TTC549 (cell line): ENCODE results near the gene HES3.

Experiments
- FAIRE-seq: peaks from 2 replicates; lab custom pipeline; 2012; peaks lifted over from hg19 to GRCh38; lab: Jason Lieb, UNC

HES3 gene, protein sequence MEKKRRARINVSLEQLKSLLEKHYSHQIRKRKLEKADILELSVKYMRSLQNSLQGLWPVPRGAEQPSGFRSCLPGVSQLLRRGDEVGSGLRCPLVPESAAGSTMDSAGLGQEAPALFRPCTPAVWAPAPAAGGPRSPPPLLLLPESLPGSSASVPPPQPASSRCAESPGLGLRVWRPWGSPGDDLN

DNA sequence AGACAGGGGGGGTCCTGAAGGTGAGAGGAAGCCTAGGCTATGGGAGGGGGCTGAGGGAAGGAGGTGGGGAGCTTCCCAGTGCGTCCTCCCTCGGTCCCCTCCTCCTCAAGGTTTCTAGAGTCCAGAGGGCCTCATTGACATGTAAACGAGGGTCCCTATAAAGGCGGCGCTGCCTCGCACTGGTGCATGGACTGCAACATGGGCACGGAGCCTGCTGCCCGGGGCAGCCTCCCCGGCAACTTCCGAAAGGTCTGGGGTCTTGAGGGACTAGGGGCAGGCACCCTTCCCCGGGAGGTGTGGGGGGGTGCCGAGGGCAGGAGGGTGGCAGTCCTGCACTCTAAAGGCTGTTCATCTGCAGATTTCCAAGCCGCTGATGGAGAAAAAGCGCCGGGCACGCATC lies at the start of gene HES3:
Gene HES3 (plus strand): TSS at position 187 of the 400 bp plus-strand sequence. CDS start 187 bp downstream, at position 374.
- no peak for FAIRE-seq

DNA sequence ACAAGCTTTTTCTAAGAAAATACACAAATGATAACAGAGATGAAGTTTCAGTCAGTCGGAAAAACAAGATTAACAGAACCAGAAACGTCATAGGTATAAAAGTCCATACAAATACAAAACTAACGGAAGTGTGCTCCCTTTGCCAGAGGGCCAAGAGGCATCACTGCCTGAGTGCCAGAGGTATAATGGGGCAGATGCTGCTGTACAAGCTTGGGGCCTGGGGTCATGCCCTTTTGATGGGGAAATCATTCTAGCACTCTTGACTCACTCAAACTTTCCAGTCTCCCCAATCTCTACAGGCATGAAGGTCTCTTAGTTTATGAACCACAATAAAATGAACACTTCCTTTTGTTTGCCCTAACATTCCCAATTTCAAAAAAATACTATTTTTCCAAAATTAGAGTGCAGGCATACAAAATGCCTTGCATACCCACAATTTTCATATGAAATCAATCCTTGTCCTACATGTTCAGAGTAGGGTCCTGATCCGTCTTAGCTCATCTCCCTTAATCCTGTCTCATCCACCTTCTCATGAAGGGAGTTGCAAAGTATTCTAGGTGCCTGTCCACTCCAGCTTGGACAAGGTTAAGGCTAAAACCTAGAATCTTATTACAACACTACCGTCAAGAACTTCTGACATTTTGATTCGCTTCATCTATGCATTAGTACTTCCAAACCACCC lies 46.1 kb upstream of the HES3 start:
- FAIRE-seq, result no peak

DNA sequence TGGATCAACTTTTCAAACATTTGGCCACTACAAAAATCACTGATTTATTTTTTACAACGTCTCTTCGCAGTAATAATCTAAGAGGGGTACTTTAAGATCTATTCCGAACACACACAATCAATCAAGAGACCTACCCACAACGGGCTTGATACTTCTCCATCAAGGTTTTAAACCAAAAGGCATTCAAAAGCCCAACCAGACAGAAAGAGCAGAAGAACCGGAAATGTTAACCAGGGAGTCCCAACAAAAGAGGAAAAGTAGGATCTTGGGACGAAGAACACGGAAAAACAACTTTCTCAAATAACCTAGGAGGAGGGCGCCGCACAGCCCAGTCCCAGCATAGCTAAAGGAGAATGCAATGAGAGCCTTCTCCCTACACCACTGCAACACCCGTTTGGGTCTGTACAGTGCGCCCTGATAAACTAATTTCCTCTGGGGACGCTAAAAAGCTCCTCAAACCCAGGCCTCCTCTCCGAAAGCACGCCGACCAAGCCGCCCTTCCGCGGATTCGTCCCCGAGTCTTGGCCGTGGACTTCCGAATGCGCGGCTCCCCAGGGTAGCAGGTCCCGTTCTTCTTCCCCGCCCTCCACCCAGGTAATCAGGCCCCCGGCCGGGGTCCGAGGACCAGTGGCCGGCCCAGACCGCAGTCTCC lies 45.2 kb upstream of the HES3 start:
- FAIRE-seq, result no peak

DNA sequence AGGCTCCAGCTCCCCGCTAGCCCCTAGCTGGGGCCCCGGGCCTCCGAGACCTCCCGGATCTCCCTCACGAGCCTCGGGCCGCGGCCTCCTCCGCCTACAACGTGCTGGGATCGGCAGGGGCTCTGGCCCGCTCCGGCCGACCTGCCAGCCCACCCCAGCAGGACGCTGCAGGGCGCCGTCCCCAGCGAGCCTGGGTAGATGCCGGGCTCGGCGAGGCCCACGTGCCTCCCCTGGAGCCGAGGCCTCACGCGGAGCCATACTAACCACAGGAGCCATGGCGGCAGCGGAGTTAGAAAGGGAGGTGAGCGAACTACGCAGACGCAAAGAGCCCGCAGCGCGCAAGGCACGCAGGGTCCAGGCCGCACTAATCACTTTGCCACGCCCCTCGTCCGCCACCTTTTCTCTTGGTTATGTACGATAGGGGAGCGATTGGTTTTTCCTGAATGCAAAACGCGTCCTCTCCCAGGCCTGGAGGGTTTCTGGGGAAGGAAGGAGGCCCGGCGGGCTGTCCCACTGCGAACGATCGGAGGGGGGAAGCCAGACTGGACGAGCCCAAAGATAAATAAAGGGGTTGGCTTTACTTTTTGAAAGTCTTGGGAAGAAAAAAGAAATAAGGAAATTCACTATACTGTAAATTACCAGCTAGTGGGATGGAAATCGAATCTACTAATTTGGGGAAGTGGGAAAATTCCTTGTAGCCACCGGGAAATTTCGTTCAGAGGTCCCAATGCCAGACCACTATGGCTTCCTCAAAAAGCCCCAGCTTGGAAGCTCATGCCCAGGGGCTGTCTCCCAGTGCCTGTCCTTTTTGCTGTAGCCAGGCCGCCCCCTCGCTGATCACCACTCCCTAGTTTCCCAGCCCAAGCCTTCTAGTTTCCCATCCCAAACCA lies 44.4 kb upstream of the HES3 start, which contains the start of gene RPL22:
Gene RPL22 (minus strand): TSS at position 298 of the 890 bp plus-strand sequence. CDS start 22 bp downstream, at position 276.
- peak; percentile 89 for FAIRE-seq

DNA sequence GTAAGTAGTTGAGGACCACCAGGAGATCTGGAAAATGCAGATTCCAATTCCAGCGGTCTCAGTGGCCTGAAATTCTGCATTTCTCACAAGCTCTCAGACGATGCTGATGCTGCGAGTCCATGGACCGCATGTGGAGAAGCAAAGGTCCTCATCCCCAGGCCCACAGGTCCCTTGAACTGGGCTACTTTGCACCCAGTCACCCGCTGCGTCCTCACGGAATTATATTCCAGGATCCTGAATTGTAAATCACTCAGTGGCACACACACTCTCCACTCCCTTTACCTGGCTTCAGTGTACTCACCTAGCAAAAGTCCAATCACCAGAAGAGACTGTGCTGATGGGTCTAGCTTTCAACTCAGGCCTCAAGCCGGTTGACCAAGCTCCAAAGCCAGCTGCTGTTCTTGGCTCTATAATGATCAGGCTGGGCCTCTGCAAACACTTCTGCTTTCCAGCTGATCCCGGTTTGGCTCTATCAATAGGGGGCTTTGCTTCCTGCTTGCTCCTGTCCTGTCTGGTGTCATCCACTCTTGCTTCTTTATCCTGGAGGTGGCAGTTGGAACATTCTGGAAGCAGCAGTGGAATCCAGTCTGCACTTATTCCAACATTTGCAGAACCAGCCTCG lies 43.7 kb upstream of the HES3 start:
- FAIRE-seq, result no peak

DNA sequence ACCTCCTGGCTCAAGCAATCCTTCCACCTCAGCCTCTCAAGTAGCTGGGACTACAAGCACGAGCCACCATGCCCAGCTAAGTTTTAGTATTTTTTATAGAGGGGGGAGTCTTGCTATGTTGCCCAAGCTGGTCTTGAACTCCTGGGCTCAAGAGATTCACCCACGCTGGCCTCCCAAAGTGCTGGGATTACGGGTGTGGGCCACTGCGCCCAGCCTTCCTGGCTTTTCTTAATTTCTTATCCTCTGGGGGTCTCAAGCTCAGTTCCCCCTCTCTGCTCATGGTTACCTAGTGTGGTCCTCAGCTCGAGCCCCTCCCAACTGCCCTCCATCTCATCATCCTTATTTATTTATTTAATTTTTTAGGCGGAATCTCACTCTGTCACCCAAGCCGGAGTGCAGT lies 41.7 kb upstream of the HES3 start:
- no peak for FAIRE-seq

DNA sequence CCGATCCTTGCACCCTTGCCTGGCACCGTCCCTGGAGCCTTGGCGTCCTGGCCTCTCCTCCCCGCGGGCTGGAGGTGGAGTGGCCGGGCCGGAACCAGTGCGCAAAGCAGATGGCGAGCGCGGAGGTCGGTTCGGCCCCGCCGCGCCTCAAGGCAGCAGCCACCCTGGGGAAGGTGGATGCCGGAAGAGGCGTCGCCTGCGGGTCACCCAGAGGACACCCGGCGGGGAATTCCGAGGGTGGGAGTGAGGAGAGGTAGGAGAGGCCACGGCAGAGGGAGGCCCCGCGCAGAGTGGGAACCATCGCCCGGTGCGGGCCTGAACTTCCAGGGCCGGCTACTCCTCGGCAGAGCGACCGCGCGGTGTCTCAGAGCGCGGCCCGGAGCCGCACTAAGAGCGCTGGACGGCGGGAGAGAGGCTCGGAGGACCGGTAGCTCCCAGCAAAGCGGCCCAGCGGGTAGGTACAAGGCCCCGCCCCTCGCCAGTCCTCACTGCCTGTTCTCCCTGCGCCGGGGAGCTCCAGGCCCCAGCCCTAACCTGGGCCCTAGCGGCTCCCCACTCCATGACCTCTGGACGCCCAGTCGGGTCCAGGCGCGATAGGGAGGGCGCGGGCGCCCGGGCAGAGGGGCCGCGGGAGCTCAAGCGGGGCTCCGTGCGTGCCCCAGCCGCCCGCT lies 38.0 kb upstream of the HES3 start, which contains the start of gene RNF207:
Gene RNF207 (plus strand): TSS at position 271 of the 671 bp plus-strand sequence. CDS start 417 bp downstream, outside the sequence.
- FAIRE-seq, result no peak

DNA sequence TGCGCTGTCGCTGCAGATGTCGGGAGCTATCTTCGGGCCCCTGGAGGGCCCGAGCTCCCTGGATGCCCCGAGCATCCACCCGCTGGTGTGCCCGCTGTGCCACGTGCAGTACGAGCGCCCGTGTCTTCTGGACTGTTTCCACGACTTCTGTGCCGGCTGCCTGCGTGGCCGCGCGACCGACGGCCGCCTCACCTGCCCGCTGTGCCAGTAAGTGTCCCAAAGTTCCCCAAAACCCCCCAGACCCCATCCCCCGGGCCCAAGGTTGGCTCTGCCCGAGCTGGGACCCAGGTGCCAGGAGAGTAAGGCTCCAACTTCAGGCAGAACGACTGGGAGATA lies 37.5 kb upstream of the HES3 start:
- FAIRE-seq, result no peak

DNA sequence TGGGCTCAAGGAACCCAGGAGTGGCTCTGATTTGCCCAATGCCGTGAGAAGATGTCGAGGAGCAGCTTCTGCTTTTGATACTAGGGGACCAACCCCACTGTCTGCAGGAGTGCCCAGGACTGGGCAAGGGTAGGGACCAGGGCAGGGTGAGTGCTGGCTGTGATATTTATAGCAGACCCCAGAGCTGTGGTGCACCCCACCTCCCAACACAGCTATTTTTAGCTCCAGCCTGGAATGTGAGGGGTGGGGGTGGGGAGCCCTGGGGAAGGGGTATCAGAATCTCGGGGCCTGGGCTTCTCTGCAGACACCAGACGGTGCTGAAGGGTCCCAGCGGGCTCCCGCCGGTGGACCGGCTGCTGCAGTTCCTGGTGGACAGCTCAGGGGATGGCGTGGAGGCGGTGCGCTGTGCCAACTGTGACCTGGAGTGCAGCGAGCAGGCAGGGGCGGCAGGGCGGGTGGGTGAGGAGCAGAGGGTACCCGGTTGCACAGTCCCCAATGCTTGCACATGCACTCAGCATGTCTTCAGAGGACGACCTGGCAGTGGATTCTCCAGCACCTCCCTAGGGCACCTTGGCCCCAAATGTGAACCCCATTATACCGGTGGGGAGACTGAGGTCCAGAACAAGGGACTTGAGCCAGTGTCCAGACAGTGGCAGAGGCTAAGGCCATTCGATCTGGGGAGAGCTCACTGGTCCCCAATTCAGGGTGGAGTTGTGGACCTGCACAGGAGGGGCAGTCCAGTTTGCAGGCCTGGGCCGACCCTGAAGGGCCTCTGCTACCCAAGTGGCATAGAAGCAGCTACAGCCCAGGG lies 36.7 kb upstream of the HES3 start:
- FAIRE-seq, result no peak

DNA sequence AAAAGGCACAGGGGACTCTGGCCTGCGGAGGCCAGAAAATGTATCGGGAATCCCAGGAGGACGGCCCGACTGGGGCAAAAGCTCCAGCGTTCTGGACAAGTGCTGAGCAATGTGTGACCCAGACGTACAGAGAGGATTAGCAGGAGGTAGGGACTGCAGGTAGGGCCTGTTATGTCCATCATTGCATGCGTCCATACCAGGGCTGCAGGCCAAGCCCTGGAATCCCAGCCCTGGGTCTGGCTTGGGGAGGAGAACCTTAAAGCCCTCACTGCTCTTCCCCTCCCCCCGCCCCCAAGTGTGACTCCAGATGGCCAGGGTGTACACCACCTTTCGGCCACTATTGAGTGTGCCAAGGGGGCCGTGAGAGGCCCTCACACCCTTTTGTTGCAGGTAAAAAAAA lies 36.1 kb upstream of the HES3 start:
- FAIRE-seq, result no peak

DNA sequence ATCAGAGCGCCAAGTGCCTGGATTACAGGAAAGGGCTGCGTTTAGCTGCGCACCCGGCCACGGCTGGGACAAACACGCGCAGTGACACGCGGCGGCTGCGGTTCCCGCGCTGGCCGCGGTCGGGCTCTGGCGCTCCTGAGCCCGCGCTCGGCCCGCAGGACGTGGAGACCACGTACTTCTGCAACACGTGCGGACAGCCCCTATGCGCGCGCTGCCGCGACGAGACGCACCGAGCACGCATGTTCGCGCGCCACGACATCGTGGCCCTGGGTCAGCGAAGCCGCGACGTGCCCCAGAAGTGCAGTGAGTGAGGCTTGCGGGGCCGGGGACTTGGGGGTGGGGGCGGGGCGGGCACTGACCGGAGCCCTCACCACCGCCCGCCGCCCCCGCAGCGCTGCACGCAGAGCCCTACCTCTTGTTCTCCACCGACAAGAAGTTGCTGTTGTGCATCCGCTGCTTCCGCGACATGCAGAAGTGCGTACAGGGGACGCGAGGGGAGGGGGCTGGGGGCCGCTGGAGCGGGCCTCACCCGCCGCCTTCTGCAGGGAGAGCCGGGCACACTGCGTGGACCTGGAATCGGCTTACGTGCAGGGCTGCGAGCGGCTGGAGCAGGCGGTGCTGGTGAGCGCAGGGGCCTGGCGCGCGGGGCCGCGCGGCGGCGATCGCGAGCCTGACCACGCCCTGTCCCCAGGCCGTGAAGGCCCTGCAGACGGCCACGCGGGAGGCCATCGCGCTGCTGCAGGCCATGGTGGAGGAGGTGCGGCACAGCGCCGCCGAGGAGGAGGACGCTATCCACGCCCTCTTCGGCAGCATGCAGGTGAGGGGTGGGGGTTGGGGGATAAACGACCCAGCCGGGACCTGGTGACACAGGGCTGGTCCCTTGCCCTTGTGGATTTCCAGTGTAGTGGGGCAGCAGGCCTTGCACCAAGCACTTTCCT lies 35.0 kb upstream of the HES3 start:
- FAIRE-seq, result no peak

DNA sequence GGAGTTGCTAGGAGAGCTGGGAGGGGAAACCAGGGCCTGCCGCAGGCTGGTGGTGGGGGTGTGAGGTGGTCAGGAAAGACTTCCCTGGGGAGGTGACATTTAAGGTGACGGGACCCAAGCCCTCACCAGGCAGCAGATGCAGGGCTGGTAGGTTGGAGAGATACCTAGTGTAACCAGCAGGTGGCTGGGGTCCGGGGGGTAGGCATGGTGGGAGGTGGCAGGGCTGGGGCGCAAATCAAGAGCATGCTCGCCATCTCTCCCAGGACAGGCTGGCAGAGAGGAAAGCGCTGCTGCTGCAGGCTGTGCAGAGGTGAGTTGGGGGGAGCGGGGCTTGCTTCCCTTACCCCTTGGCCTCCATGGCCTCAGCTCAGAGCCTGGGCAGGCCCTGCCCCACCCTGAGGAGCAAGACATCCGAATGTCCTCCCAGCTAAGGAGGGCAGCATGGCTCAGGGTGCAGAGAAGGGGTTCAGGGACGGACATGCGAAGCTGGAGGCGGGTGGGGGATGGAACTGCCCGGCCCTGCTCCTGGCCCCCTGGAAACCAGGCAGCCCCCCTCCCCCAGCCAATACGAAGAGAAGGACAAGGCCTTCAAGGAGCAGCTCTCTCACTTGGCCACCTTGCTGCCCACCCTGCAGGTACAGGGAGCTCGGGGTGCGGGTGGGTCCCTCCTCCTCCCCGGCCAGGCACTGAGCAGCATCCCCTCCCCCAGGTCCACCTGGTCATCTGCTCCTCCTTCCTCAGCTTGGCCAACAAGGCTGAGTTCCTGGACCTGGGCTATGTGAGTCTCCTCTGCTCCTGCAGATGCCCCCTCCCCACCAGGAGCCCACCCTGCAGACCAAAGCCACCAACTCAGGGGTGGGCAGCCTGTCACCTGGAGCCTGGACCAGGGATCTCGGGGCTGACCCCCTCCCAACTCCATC lies 34.1 kb upstream of the HES3 start:
- FAIRE-seq, result no peak

DNA sequence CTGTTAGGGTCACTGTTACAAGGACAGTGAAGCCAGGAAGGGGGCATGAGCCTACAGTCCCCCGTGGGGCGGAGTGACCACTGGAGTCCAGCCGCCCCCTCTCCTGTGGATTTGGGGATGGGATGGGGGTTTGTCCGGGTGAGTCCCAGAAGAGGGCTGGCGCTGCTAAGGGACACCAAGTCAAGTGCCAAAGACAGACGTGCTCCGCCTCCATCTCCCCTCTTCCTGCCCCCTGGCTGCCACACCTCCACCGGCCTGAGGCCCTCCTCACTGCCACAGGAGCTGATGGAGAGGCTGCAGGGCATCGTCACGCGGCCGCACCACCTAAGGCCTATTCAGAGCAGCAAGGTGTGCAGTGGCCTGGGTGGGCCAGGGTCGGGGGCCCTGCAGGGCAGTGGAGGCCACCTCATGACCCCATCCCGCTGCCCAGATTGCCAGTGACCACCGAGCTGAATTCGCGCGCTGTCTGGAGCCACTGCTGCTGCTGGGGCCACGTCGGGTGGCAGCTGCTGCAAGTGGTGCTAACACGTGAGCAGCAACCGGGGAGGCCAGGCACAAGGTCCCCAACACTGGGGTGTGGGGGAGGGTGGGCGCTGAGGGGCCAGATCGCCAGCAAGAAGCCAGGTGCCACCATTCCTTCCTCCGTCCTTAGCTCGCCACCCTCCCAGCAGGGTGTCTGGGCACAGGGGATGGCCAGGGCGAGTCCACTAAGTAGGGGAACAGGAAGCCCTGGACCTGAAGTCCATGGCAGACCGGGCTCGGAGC lies 33.2 kb upstream of the HES3 start:
- FAIRE-seq, result no peak

DNA sequence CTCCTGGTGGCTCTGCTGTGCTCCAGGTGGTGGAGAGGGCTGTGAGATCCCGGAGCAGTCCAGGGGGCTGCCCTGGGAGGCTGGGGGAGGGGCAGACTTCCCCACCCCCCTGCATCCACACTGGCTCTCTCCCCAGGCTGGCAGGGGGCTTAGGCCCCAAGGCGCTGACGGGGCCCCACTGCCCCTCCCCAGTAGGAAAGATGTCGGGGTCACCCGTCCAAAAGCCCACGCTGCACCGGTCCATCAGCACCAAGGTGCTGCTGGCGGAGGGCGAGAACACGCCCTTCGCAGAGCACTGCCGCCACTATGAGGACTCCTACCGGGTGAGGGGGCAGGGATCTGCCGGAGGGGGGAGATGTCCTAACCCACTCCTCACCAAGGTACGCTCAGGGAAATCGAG lies 32.2 kb upstream of the HES3 start:
- FAIRE-seq, result no peak

DNA sequence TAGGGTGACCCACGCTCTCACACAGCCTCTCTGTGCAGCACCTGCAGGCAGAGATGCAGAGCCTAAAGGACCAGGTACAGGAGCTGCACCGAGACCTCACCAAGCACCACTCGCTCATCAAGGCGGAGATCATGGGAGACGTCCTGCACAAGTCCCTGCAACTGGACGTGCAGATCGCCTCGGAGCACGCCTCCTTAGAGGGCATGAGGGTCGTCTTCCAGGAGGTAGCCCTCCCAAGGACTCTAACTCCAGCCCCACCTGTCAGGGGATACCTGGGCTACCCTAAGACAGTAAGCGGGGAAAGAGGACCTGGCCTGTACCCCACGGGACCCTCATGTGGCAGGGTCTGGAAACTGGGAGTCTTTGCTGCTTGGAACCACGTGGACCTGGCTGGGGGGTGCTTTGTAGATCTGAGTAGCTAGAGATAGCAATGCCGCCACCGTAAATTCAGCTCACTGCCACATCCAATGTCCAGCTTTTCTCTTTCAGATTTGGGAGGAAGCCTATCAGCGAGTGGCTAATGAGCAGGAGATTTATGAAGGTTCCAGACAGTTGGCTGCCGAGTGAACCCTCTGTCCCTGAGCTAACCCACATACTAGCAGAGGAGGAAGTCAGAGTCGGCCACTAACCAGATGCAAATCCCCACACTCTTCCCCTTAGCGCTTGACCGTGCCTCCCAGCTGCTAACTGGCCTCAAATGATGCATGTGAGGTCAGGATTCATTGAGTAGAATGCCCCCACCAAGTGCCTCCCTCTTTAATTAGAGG lies 31.6 kb upstream of the HES3 start:
- FAIRE-seq, result no peak

DNA sequence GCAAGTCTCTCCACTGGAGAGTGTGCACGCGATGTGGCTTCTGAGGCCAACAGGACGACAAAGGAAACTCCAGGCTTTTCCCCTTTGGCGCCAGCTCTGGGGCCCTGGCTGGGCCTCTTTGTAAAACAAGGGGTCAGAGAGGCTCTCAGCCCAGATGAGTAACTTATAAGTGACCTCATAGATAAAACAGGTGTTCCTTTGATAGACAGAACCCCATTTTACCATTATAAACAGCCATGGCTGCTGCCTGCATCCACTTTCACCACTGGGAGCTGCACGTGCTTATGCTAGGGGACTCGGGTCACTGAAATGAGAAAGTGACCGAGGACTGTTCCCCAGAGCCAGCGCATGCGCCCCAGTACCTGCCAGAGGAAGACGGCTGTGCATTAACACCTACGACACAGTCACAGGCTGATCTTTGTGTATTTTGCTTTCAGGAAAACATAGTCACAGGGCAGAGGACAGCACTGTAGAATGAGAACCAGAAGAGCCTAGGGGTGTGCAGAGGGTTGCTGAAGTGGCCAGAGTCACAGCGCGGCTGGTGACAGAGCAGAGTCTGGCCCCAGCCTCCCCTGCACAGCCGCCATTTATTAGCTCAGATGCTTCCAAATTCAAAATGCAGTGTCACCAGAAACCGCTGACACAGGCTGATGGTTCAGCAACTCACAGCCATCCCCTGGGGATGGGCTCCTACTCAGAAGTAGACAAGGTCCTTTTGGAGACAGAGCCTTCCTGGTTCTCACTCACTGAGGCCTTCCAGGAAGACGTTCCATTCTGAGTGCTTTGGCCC lies 25.4 kb upstream of the HES3 start:
- no peak for FAIRE-seq
